K562 treated with DMSO at 1 percent for 48 hours (cell line): Measurements from ENCODE around the gene UGT2A2. TPM values are rescaled to one million over a fixed set of nuclear protein-coding genes. Genes with fewer than 3 reads are reported as not detected.

Experiments
- total RNA-seq: library from RNA; unstranded; fragments of 300-600 nt; gene quantifications from 2 replicates; pipeline ENCODE4 v1.2.3, GENCODE V29; 2022; ENCODE audit warnings: low replicate concordance; ENCODE audit errors: extremely low read depth

The UGT2A2 gene
- total RNA-seq: not detected in 2 replicates

DNA sequence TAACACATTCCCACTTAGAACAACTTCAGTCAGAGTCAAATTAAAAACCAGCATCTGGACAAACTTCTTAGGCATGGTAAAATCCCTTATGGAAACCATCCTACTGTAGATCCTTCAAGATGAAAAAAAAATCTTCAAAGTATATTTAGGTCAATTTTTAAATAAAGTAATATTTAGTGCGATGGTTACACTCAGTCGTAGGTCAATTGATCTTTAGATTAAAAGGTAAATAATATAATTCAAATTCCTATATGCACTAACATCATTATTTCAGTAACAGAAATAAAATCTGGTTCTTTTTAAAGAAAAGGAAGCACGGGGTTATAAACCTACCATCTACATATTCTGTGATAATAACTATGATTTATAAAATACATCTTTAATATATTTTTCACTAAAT, at the start of gene UGT2A2:
UGT2A2 (minus strand) TSS at position 101 of the 400 bp plus-strand sequence; CDS start at position 99, 2 bp downstream.

DNA sequence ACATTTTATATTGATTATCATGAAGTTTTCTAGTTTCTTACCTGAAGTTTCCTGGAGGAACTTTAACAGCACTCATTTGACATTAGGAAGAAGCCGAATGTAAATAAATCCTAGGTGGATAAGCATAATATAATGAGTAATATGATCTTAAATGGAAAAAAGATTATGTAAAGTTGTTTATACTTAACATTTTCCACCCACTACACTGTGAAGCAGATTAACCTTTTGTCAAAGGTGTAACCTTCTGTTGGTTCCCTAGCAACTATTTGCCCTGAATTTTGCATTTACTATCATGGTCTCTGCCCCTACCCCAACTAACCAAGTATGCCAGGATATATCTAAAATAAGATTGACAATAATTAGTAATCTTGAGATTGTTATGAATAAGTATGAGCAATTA, 13.7 kb upstream of the UGT2A2 start, which contains the start of gene UGT2A1:
UGT2A1 (minus strand) TSS at position 101 of the 400 bp plus-strand sequence. CDS start 5,603 bp downstream, outside the sequence.

Other genes starting within 250 kb of the UGT2A2 start
- not detected in 2 replicates for gene UGT2B4, start 143.7 kb downstream of the UGT2A2 start, total RNA-seq
- gene UGT2A1, start 13.6 kb upstream of the UGT2A2 start, total RNA-seq: not detected in 2 replicates
- gene SULT1B1, start 121.0 kb upstream of the UGT2A2 start, total RNA-seq: not detected in 2 replicates
- gene SULT1E1, start 220.5 kb upstream of the UGT2A2 start, total RNA-seq: not detected in 2 replicates